Measurements from ENCODE around the gene AXL. TPM values are rescaled to one million over a fixed set of nuclear protein-coding genes. Genes with fewer than 3 reads are reported as not detected.

Gene AXL
- total and polyA plus RNA-seq, 2 of the 13 experiments (the other 11 are each of a cell fraction or from before 2014, with no cell fraction given) = 0.71 to 5.9 TPM

DNA sequence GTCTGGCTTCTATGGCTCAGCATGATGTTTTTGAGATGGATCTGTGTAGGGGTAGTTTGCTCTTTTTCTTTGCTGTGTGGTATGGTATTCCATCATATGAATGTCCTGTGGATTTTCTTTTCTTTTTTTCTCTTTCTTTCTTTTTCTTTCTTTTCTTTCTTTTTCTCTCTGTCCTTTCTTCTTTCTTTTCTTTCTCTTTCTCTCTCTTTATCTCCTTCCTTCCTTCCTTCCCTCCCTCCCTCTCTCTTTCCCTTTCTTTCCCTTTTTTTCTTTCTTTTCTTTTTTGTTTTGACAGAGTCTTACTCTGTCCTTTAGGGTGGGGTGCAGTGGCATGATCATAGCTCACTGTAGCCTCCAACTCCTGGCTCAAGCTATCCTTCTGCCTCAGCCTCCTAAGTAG lies 36.1 kb downstream of the AXL start (continued):
- TF ChIP-seq, protein P1, sequence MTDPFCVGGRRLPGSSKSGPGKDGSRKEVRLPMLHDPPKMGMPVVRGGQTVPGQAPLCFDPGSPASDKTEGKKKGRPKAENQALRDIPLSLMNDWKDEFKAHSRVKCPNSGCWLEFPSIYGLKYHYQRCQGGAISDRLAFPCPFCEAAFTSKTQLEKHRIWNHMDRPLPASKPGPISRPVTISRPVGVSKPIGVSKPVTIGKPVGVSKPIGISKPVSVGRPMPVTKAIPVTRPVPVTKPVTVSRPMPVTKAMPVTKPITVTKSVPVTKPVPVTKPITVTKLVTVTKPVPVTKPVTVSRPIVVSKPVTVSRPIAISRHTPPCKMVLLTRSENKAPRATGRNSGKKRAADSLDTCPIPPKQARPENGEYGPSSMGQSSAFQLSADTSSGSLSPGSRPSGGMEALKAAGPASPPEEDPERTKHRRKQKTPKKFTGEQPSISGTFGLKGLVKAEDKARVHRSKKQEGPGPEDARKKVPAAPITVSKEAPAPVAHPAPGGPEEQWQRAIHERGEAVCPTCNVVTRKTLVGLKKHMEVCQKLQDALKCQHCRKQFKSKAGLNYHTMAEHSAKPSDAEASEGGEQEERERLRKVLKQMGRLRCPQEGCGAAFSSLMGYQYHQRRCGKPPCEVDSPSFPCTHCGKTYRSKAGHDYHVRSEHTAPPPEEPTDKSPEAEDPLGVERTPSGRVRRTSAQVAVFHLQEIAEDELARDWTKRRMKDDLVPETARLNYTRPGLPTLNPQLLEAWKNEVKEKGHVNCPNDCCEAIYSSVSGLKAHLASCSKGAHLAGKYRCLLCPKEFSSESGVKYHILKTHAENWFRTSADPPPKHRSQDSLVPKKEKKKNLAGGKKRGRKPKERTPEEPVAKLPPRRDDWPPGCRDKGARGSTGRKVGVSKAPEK (CRISPR knock-in tag; IDR thresholded peaks at IDR 0.05; ENCODE audit: borderline replicate concordance) = no peak
- TF ChIP-seq ZNF670 (CRISPR knock-in tag; IDR thresholded peaks at IDR 0.05; ENCODE audit: borderline replicate concordance) (no peak), RAD21 (CRISPR knock-in tag; IDR thresholded peaks at IDR 0.05) (no peak), HOXA3 (CRISPR knock-in tag; IDR thresholded peaks at IDR 0.05) (no peak)

DNA sequence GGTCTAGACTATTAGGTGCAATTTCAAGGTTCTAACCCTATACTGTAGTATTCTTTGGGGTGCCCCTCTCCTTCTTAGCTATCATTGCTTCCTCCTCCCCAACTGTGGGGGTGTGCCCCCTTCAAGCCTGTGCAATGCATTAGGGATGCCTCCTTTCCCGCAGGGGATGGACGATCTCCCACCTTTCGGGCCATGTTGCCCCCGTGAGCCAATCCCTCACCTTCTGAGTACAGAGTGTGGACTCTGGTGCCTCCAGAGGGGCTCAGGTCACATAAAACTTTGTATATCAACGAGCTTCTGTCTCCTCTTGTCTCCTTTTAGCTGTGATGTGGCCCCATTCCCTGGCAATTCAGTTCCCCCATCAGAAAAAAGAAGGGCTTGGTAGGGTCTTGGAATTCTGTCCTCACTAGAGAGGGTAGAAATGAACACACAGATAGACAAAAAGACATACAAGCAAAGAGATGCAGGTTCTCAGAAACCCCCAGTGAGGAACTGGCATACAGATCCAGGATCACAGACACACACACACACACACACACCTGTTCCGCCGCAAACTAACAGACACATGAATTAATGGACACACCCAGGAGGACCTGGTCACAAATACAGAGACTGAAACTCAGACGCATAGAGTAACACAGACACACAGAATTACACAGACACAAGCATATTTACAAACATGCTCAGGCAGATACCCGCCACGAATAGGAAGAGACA lies 42.6 kb downstream of the AXL start:
- H2AFZ ChIP-seq (ENCODE audit: low read length) = peak overlapping the region; percentile 74
- H4K20me1 ChIP-seq (ENCODE audit: insufficient read depth, low read length) = no peaks in the 10 kb centered on the region
- ATAC-seq (no peak), DNase-seq (ENCODE audit: low spot score) (no peak), FAIRE-seq (no peak)
- H3K79me2 ChIP-seq (ENCODE audit: insufficient read depth, low read length) = peaks cover 23% of the 10 kb centered on the region
- in situ Hi-C loops (cut with HindIII; ENCODE audit: extremely low pct_ligation_motif_present, low pct_unique_long_range_greater_than_20kb) (loop anchor here (5.0 kb wide), 2 partner anchors 34 to 59 kb away; no protein-coding TSS in a partner anchor), intact Hi-C loops (cut with micrococcal nuclease; ENCODE audit: unreplicated experiment) (loop anchor here (1.0 to 2.0 kb wide), 2 partner anchors 35 to 47 kb away; no protein-coding TSS in a partner anchor)
- H3K9me3 ChIP-seq (ENCODE audit: low read length) = no peaks in the 10 kb centered on the region
- peak overlapping the region; percentile 55 to 90 (median 80); a peak in 5 of 6 replicates for H3K4me3 ChIP-seq (replicated peaks in 1 of 3; ENCODE audit: insufficient read depth in 1 of 3, low read depth in 2 of 3, low read length in 3 of 3)
- peak overlapping the region; percentile 50 for H3K9ac ChIP-seq (ENCODE audit: insufficient read depth, low read depth, low read length)
- H3K4me1 ChIP-seq (ENCODE audit: insufficient read depth, low read length) = peaks cover 15% of the 10 kb centered on the region
- BruUV-seq (replicated peaks) = no TSS peak
- POLR2A ChIA-PET = interaction anchor here (1.3 to 4.5 kb wide), 7 partner anchors 37 to 178 kb away, joined by 5 to 104 read pairs (median 21); partner anchors contain the start of genes B9D2, CCDC97 and DMAC2
- H3K4me2 ChIP-seq (ENCODE audit: low read depth, low read length) = peak overlapping the region; percentile 92
- no peaks in the 10 kb centered on the region; a peak in 1 of 5 replicates for H3K36me3 ChIP-seq (replicated peaks in 1 of 2; ENCODE audit: control insufficient read depth in 1 of 2, insufficient read depth in 2 of 2, low read length in 2 of 2)
- 70% methylated on average over 10 of the region's 10 CpGs for WGBS (ENCODE audit: low lambda C conversion rate)
- H3K27me3 ChIP-seq (ENCODE audit: control insufficient read depth in 1 of 2, insufficient read depth in 2 of 2, low read length in 2 of 2) = no peaks in the 10 kb centered on the region; a peak in 1 of 5 replicates
- H3K27ac ChIP-seq (ENCODE audit: extremely low read length, insufficient read depth, low read length) = no peak overlapping the region
- CTCF ChIA-PET (ENCODE audit: low intra/inter-chr PET ratio, low total read pairs) = interaction anchor here (3.8 kb wide), 1 partner anchor 57 kb away, joined by 55 read pairs; no protein-coding TSS in a partner anchor
- TF ChIP-seq ZNF776 (CRISPR knock-in tag; IDR thresholded peaks at IDR 0.05) (no peak), FOXA3 (CRISPR knock-in tag; IDR thresholded peaks at IDR 0.05) (no peak; the same call in 1 of the 2 replicates), HOXA9 (CRISPR knock-in tag; IDR thresholded peaks at IDR 0.05; ENCODE audit: borderline replicate concordance) (0 out of 2 replicates have a peak, but pooled peaks have one; percentile 39), ZSCAN29 (CRISPR knock-in tag; conservative IDR thresholded peaks at IDR 0.05) (0 out of 2 replicates have a peak, but pooled peaks have one; percentile 0), MTA1 (CRISPR knock-in tag; IDR thresholded peaks at IDR 0.05; ENCODE audit: borderline replicate concordance) (no peak), FOXM1 (CRISPR knock-in tag; IDR thresholded peaks at IDR 0.05) (no peak)
- TF ChIP-seq, protein P2, sequence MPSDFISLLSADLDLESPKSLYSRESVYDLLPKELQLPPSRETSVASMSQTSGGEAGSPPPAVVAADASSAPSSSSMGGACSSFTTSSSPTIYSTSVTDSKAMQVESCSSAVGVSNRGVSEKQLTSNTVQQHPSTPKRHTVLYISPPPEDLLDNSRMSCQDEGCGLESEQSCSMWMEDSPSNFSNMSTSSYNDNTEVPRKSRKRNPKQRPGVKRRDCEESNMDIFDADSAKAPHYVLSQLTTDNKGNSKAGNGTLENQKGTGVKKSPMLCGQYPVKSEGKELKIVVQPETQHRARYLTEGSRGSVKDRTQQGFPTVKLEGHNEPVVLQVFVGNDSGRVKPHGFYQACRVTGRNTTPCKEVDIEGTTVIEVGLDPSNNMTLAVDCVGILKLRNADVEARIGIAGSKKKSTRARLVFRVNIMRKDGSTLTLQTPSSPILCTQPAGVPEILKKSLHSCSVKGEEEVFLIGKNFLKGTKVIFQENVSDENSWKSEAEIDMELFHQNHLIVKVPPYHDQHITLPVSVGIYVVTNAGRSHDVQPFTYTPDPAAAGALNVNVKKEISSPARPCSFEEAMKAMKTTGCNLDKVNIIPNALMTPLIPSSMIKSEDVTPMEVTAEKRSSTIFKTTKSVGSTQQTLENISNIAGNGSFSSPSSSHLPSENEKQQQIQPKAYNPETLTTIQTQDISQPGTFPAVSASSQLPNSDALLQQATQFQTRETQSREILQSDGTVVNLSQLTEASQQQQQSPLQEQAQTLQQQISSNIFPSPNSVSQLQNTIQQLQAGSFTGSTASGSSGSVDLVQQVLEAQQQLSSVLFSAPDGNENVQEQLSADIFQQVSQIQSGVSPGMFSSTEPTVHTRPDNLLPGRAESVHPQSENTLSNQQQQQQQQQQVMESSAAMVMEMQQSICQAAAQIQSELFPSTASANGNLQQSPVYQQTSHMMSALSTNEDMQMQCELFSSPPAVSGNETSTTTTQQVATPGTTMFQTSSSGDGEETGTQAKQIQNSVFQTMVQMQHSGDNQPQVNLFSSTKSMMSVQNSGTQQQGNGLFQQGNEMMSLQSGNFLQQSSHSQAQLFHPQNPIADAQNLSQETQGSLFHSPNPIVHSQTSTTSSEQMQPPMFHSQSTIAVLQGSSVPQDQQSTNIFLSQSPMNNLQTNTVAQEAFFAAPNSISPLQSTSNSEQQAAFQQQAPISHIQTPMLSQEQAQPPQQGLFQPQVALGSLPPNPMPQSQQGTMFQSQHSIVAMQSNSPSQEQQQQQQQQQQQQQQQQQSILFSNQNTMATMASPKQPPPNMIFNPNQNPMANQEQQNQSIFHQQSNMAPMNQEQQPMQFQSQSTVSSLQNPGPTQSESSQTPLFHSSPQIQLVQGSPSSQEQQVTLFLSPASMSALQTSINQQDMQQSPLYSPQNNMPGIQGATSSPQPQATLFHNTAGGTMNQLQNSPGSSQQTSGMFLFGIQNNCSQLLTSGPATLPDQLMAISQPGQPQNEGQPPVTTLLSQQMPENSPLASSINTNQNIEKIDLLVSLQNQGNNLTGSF (CRISPR knock-in tag; IDR thresholded peaks at IDR 0.05) = no peak

Measured in HepG2 (cell line).